Bone marrow (tissue), 2 donors: ENCODE data around the gene GNG3.
"Not testable (repeated sequence)": the region's sequence is repeated elsewhere in the genome, so short reads cannot be mapped to it uniquely, and the experiment has no call there.

Source experiments
- DNase-seq, 2 donors: peaks; one replicate each; lab custom pipeline; 2025; lab: John Stamatoyannopoulos, UW

GNG3 gene

GRCh38 chr11:62707277-62707861, at the start of gene GNG3, which contains the start of gene BSCL2:
TSS of gene GNG3 (plus strand) at chr11:62707676. CDS start at chr11:62708296, 620 bp downstream.
TSS of gene BSCL2 (minus strand) at chr11:62707424. CDS start at chr11:62707195, 229 bp downstream.
- DNase-seq, result no peak

DNA sequence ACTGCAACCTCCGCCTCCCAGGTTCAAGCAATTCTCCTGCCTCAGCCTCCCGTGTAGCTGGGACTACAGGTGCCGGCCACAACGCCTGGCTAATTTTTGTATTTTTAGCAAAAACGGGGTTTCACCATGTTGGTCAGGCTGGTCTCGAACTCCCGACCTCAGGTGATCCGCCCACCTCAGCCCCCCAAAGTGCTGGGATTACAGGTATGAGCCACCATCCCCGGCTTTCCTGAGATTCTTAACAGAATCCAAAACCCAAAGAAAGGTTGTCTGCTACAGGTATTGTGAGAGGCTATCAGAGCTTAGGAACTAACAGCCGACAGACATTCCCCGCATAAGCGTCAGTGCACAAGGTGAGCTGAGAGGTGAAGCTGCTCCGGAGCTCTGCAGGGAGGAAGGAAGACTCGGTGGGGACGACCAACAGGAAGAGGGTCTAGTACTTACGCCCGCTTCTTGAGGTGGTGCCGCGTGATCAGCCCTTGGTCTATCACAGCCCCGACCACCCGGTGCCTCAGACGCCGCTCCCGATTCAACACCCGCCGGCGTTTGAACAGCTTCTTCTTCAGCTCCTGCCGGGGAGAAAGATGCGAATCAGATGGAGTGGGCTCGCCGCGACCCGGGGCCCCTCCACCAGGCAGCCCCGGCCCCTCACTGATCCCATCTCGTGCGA, 42.9 kb upstream of the GNG3 start:
- DNase-seq, result peak in 1 of 2 donors; percentile 62

- DNase-seq, result peak; percentile 92 to 93
Observed at GRCh38 chr11:62665075-62665598, 42.3 kb upstream of the GNG3 start, which contains the start of the genes C11orf98 and CSKMT. TSS of gene C11orf98 (minus strand) at chr11:62665210. CDS start at chr11:62665169, 41 bp downstream. TSS of gene CSKMT (plus strand) at chr11:62665312. CDS start at chr11:62665880, 568 bp downstream.

GRCh38 chr11:62665599-62666258, 41.7 kb upstream of the GNG3 start:
- DNase-seq, result peak in 1 of 2 donors; percentile 54

GRCh38 chr11:62666259-62666926, 41.1 kb upstream of the GNG3 start:
- DNase-seq, result no peak

DNA sequence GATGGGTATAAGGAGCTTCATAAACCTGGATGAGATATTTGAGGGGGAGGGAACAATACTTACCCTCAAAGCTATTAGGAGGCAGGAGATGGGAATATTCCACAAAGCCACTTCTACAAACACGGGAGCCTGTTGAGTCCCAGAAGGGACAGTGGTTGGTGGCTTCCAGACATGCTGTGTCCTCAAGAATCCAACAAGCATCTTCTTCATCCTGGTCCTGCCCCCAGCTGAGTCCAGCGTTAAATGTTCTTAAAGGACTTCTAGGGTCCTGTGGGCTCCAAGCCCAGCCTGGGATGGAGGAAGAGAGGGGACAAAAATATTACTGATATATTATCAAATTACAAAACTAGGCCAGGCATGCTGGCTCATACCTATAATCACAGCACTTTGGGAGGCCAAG, 40.0 kb upstream of the GNG3 start:
- DNase-seq, result no peak

- no peak for DNase-seq
Observed at GRCh38 chr11:62669420-62670161, 37.9 kb upstream of the GNG3 start.

DNA sequence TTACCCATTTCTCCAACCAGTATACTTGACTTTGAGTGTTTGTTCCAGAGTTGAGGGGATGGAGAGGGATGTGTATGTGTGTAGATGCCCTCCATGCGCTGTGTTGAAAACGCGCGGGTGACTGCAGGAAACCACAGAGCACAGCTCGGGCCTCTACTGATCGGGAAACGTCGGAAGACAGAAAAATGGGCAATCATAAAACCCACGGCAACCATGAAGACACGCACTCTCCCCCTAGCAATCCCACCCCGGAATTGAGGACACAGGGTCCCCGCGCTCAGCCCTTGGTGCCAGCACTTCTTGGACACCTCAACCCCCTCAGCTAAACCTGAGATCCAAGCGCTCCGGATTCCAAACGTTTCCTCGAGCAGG, 36.3 kb upstream of the GNG3 start:
- DNase-seq, result no peak

DNA sequence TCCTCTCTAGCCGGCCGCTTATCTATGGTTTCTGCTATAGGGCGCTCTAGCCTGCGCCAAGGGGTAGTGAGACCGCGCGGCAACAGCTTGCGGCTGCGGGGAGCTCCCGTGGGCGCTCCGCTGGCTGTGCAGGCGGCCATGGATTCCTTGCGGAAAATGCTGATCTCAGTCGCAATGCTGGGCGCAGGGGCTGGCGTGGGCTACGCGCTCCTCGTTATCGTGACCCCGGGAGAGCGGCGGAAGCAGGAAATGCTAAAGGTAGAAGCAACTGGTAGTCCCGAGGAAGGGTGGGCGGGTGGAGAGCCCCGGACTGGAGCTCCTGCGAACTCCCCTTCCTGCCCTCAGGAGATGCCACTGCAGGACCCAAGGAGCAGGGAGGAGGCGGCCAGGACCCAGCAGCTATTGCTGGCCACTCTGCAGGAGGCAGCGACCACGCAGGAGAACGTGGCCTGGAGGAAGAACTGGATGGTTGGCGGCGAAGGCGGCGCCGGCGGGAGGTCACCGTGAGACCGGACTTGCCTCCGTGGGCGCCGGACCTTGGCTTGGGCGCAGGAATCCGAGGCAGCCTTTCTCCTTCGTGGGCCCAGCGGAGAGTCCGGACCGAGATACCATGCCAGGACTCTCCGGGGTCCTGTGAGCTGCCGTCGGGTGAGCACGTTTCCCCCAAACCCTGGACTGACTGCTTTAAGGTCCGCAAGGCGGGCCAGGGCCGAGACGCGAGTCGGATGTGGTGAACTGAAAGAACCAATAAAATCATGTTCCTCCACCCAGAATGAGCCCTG, 35.7 kb upstream of the GNG3 start, which contains the start of the genes LBHD1 and UQCC3:
Gene LBHD1, minus strand, starts transcription at position 660 of the 782 bp plus-strand sequence. CDS start 2,236 bp downstream, outside the sequence.
Gene UQCC3, plus strand, starts transcription at position 66 of the 782 bp plus-strand sequence. Its CDS starts 73 bp downstream, at position 139.
- peak; percentile 75 to 76 for DNase-seq

DNA sequence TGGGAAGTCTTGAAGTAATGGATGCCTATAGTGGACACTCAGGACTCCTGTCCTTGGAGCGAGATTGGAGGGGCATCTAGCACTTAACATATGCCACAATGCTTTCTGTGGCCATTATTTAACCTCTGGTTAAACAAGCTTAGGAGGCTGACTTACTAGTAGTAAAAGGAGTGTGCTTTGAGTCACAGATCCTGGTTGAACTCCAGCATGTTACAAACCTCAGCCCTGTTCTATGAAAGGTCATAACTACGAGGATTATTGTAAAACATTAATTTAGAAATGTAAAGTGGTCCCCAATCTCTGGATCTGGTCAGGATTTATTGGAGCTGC, 34.3 kb upstream of the GNG3 start:
- DNase-seq, result no peak

DNA sequence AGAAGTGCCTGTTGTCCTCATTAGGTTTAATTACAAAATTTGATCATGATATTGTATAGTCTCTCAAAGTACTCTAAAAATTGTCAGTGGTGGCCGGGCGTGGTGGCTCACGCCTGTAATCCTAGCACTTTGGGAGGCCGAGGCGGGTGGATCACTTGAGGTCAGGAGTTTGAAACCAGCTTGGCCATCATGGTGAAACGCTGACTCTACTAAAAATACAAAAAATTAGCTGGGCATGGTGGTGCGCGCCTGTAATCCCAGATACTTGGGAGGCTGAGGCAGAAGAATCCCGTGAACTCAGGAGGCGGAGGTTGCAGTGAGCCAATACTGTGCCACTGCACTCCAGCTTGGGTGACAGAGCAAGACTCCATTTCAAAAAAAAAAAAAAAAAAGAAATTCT, 32.1 kb upstream of the GNG3 start:
- DNase-seq, result not testable (repeated sequence)

DNA sequence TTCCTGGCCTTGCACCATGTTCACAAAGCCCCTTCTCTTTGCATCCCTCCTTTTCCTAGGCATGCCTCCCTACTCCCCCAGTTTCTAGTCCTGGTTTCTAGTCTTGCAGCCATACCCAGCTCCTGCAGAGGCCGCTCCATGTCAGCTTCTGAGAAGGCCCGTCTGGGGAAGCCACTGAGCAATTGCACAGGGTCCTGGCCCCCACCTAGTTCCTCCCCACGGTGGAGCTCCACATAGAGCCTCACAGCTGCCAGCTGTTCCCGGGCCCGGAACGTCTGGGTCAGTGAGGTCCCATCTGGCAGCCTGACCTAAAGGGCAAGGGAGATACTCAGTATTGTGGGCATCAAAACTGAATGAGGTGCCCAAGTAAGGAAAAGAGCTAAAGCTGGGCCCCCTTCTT, 30.8 kb upstream of the GNG3 start:
- no peak for DNase-seq

- no peak for DNase-seq
Observed at GRCh38 chr11:62677156-62677555, 30.3 kb upstream of the GNG3 start.

DNA sequence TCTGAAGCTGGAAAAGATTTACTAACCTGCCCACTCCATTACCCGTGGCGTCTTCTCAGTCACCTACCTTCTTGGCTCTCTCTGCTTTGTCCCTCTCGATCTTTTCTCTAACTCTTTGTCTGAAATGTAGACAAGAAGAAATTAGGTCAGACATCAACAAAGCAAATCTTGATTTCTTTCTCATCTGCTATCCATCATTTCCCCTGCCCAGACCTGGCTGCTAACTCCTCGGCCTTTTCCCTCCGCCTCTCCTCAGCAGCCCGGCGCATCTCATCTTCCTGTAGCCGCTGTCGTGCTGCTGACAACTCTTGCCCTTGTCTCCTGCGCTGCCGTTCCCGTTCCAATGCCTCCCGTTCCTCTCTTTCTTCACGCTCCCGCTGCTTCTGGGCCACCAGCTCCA, 29.8 kb upstream of the GNG3 start:
- no peak for DNase-seq

GRCh38 chr11:62678433-62678769, 29.1 kb upstream of the GNG3 start:
- DNase-seq, result no peak

DNA sequence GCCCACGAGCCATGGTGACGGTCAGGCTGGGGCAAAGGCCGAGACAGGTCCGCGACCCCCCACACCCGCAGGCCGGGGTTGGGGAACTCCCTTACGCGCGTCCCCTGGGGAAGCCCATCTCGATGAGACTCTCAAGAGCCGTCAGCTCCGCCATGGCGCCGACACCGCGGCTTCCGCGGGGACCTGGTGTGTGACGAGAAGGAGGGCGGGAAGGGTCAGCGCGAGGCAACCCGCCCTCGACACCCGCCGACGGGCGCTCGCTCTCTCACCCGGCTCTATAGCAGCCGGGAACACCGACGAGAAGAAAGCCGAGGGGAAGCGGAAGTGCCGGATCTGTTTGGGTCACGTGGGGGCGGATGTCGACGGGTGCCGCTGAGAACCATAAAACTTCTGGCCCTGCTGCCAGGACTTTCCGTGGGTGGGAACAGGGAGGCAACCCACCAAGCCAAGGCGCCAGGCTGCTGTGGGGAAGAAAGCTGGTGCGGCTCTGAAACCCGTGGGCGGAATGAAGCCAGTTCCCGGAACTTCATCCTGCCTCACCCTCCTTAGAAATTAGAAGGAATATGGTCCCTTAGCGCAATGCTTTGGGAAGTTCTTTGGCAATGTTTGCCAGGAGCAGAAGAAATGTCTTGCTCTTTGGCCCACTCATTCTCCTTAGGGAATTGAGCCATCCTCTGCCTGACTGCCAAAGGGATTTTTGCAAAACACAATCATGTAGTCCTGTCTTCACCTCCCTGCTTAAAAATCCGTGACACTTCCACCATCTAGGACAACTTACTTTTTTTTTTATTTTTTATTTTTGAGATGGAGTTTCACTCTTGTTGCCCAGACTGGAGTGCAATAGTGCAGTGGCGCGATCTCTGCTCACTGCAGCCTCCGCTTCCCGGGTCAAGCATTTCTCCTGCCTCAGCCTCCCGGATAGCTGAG, 28.4 kb upstream of the GNG3 start, which contains the start of gene UBXN1:
Gene UBXN1, minus strand, starts transcription at position 304 of the 927 bp plus-strand sequence. Its CDS starts 150 bp downstream, at position 154.
- DNase-seq, result peak; percentile 83 to 87

GRCh38 chr11:62680825-62681240, 26.6 kb upstream of the GNG3 start:
- DNase-seq, result peak in 1 of 2 donors; percentile 62

DNA sequence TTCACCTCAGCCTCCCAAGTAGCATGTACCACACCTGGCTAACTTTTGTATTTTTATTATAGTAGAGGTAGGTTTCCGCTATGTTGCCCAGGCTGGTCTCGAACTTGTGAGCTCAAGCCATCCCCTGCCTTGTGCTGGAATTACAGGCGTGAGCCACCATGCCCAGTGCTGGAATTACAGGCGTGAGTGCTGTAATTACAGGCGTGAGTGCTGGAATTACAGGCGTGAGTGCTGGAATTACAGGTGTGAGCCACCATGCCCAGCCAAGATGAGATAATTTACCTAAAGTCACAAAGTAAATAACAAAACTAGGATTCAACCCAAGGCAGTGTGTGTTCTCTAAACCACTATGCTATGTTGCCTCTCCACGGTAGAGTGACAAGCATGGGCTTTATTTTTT, 25.0 kb upstream of the GNG3 start:
- no peak for DNase-seq
